Measurements from ENCODE around the gene SLC6A7.

GRCh38 chr5:150202501-150202900, 12.6 kb downstream of the SLC6A7 start:
- no peak for TF ChIP-seq CTCF (conservative IDR thresholded peaks at IDR 0.05)
- TF ChIP-seq EZH2 (IDR thresholded peaks at IDR 0.05; ENCODE audit: low read depth), result no peak

All from PC-9 (cell line).